CD4-positive, alpha-beta T cell (primary cell): ENCODE measurements around the gene MAP3K12. TPM values are rescaled to one million over a fixed set of nuclear protein-coding genes. Genes with fewer than 3 reads are reported as not detected.

ENCODE experiments used
- ATAC-seq: fragments of 200-7000 bp; cut with Tn5 transposase; one replicate; pipeline ENCODE4 v1.10.0; 2022; ENCODE audit warnings: mild to moderate bottlenecking; ENCODE audit not compliant: poor library complexity
- CTCF ChIA-PET: fragments of 350-600 bp; sonication (Branson Sonifier 250); formaldehyde crosslinking; loops from one replicate; lab custom pipeline; 2021; ENCODE audit warnings: antibody characterized with exemption, inconsistent platforms; lab: Charles Lee
- POLR2A ChIA-PET: fragments of 350-600 bp; sonication (Branson Sonifier 250); formaldehyde crosslinking; loops from one replicate; lab custom pipeline; 2021; ENCODE audit warnings: antibody characterized with exemption, inconsistent platforms; lab: Charles Lee
- DNase-seq, 14 experiments: peaks; one replicate each; pipeline ENCODE4 v3.0.0-alpha.2; 2013 to 2020; ENCODE audit warnings: mixed read lengths in 2 of 14
- H3K27ac ChIP-seq, 2 donors: one replicate each; pipeline versions ENCODE4 v1.5.1 to v1.7.0; 2013; ENCODE audit warnings: low read length in 2 of 2, low read depth in 1 of 2, mild to moderate bottlenecking in 1 of 2
- H3K27me3 ChIP-seq, 2 experiments: 1 replicate in 1 of 2; 2 replicates in 1 of 2; pipeline versions ENCODE4 v1.6.1 to v1.7.0; 2013; ENCODE audit warnings: low read length in 2 of 2, control low read depth in 1 of 2, mild to moderate bottlenecking in 1 of 2, moderate library complexity in 1 of 2; ENCODE audit not compliant: insufficient read depth in 2 of 2, control insufficient read depth in 1 of 2
- H3K36me3 ChIP-seq: one replicate; pipeline ENCODE4 v1.6.1; 2013; ENCODE audit warnings: low read length, control low read depth; ENCODE audit not compliant: insufficient read depth
- H3K4me1 ChIP-seq: one replicate; pipeline ENCODE4 v1.6.1; 2013; ENCODE audit warnings: low read length, control low read depth; ENCODE audit not compliant: insufficient read depth
- H3K4me3 ChIP-seq: one replicate; pipeline ENCODE4 v1.5.1; 2013; ENCODE audit warnings: mild to moderate bottlenecking, low read length, moderate library complexity
- H3K9me3 ChIP-seq, 2 experiments: 1 replicate in 1 of 2; 2 replicates in 1 of 2; pipeline versions ENCODE4 v1.6.1 to v1.7.0; 2013; ENCODE audit warnings: low read length in 2 of 2, mild to moderate bottlenecking in 2 of 2, control low read depth in 1 of 2, moderate library complexity in 1 of 2; ENCODE audit not compliant: control insufficient read depth in 1 of 2, insufficient read depth in 1 of 2
- H3K27ac Mint-ChIP-seq: one replicate; pipeline ENCODE4 v1.8.0; 2020; ENCODE audit warnings: mixed read lengths
- H3K27me3 Mint-ChIP-seq: one replicate; pipeline ENCODE4 v1.8.0; 2021; ENCODE audit warnings: mixed read lengths
- H3K36me3 Mint-ChIP-seq: one replicate; pipeline ENCODE4 v1.8.0; 2021; ENCODE audit warnings: low read depth, mixed read lengths
- H3K4me1 Mint-ChIP-seq: one replicate; pipeline ENCODE4 v1.8.0; 2021; ENCODE audit warnings: low read depth, mixed read lengths
- H3K4me3 Mint-ChIP-seq: one replicate; pipeline ENCODE4 v1.8.0; 2020; ENCODE audit warnings: mild to moderate bottlenecking, mixed read lengths
- H3K9me3 Mint-ChIP-seq: one replicate; pipeline ENCODE4 v1.8.0; 2020; ENCODE audit warnings: mixed read lengths
- intact Hi-C, 2 experiments: fragments of 100-400 bp; cut with DNase I in 1 of 2; cut with micrococcal nuclease in 1 of 2; formaldehyde crosslinking; loops; one replicate each; pipeline versions ENCODE4 v1.15.1 to v1.9.0; 2023 to 2025; cut with DNase I, micrococcal nuclease
- total RNA-seq, 174 experiments: library from RNA in 2 of 174; stranded (reverse) in 2 of 174; gene quantifications; one replicate each; pipeline ENCODE4 v1.2.3 and lab custom pipeline; 2021 to 2026
- TF ChIP-seq, protein P1 (sequence below): fragments of 200-600 bp; IDR thresholded peaks from one replicate; pipeline ENCODE4 v1.8.0; 2022; ENCODE audit warnings: antibody characterized with exemption, mild to moderate bottlenecking

MAP3K12 gene
- total RNA-seq, 2 experiments from 2014 or later, result 12.6 to 15.2 TPM

DNA sequence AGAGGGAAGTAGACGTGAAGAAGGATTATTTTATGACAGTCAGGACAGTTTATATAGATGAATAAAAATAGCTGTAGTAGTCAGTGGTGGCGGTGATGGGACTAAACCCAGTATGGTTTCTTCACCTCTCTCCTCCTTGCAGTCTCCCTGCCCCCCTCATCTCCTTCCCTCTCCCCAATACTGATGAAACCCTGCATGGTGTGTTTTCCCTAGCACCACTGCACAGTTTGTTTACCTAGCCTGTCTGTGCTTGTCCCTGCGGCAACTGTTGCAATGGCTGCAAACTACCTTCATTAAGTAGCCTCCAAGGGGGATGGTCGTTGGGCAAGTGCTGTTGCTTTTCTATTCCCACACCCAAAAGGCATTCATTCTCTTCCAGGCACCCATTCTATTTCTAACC lies 32.6 kb downstream of the MAP3K12 start:
- Mint-ChIP-seq H3K4me1 (peaks cover 48% of the 10 kb centered on the region), H3K4me3 (no peak overlapping the region), H3K27me3 (no peaks in the 10 kb centered on the region), H3K27ac (no peak overlapping the region), H3K36me3 (peaks cover 100% of the 10 kb centered on the region), H3K9me3 (no peaks in the 10 kb centered on the region)
- peaks cover 99% of the 10 kb centered on the region for H3K36me3 ChIP-seq
- no peak overlapping the region for H3K4me3 ChIP-seq
- intact Hi-C loops, result no loop called here
- no peak overlapping the region for H3K27ac ChIP-seq
- DNase-seq, result no peak
- POLR2A ChIA-PET, result no interaction called here
- no peak for ATAC-seq
- no peaks in the 10 kb centered on the region for H3K9me3 ChIP-seq
- TF ChIP-seq, protein P1, sequence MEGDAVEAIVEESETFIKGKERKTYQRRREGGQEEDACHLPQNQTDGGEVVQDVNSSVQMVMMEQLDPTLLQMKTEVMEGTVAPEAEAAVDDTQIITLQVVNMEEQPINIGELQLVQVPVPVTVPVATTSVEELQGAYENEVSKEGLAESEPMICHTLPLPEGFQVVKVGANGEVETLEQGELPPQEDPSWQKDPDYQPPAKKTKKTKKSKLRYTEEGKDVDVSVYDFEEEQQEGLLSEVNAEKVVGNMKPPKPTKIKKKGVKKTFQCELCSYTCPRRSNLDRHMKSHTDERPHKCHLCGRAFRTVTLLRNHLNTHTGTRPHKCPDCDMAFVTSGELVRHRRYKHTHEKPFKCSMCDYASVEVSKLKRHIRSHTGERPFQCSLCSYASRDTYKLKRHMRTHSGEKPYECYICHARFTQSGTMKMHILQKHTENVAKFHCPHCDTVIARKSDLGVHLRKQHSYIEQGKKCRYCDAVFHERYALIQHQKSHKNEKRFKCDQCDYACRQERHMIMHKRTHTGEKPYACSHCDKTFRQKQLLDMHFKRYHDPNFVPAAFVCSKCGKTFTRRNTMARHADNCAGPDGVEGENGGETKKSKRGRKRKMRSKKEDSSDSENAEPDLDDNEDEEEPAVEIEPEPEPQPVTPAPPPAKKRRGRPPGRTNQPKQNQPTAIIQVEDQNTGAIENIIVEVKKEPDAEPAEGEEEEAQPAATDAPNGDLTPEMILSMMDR, result no peak
- peaks cover 5% of the 10 kb centered on the region for H3K4me1 ChIP-seq
- CTCF ChIA-PET, result interaction anchor here (0.9 to 2.7 kb wide), 2 partner anchors 9 to 42 kb away, joined by 3 to 5 read pairs; no protein-coding TSS in a partner anchor
- H3K27me3 ChIP-seq, result no peaks in the 10 kb centered on the region

DNA sequence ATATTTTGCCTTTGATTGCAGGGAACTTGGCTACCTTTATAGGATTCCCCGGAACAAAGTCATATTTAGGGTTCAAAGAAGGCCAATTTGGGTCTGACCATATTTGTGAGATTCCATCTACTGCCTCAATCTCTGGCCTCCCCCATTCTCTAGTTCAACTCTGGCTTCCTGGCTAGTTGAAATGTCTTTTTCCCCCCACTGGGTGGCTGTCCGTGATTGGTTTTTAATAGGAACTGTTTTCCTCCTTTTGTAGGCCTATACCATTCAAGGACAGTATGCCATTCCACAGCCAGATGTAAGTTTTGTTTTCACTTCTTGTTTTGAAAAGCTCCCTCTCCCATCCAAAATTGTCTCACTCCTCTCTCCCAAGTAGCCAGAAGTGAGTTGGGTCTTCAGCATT lies 33.6 kb downstream of the MAP3K12 start:
- ChIA-PET POLR2A (interaction anchor here (0.9 to 1.4 kb wide), 2 partner anchors 8 to 43 kb away, joined by 3 to 4 read pairs; no protein-coding TSS in a partner anchor), CTCF (interaction anchor here (0.9 to 2.7 kb wide), 2 partner anchors 8 to 43 kb away, joined by 3 to 5 read pairs; no protein-coding TSS in a partner anchor)
- no peaks in the 10 kb centered on the region for H3K9me3 Mint-ChIP-seq
- peaks cover 8% of the 10 kb centered on the region for H3K4me1 ChIP-seq
- TF ChIP-seq, protein P1, result no peak
- no peaks in the 10 kb centered on the region for H3K27me3 Mint-ChIP-seq
- intact Hi-C loops, result no loop called here
- no peak overlapping the region for H3K4me3 ChIP-seq
- DNase-seq, result no peak
- no peak overlapping the region for H3K4me3 Mint-ChIP-seq
- H3K36me3 ChIP-seq, result peaks cover 100% of the 10 kb centered on the region
- H3K27me3 ChIP-seq, result no peaks in the 10 kb centered on the region
- H3K36me3 Mint-ChIP-seq, result peaks cover 100% of the 10 kb centered on the region
- H3K27ac ChIP-seq, result no peak overlapping the region
- peaks cover 48% of the 10 kb centered on the region for H3K4me1 Mint-ChIP-seq
- peak overlapping the region; percentile 36 for H3K27ac Mint-ChIP-seq
- no peak for ATAC-seq
- no peaks in the 10 kb centered on the region for H3K9me3 ChIP-seq

DNA sequence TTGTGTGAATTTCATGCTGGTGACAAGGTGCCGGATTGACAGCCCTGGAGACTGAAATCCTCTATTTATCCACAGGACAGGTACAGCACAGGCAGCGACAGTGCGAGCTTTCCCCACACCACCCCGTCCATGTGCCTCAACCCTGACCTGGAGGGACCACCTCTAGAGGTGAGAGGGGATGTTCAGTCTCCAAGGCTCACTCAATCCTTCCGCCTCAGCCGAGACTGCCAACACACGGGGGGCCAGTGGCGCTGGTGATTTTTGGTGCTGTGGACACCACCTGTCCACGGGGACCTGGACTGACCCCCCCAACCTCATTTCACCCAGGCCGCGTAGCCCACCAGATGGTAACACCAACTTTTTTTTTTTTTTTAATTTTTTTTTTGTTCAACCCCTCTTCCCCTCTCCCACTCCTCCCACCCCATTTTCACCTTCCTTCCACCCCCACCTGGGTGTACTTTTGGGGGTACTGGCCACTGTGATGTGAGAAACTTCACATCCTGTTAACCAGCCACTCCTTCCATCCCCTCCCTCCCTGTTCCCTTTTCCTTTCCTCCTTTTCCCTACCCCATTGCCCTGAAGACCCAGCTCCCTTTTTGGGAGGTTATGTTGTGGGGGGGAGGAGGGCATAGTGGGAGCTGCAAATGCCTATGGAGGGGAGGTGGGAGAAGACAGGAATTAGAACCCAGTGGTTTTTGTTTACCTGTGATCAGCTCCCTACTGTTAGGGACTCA lies 34.4 kb downstream of the MAP3K12 start:
- H3K36me3 Mint-ChIP-seq, result peaks cover 100% of the 10 kb centered on the region

More for the DNA sequence above, 34.4 kb downstream of the MAP3K12 start:
- H3K4me1 ChIP-seq, result peaks cover 12% of the 10 kb centered on the region
- peak overlapping the region; percentile 36 for H3K27ac Mint-ChIP-seq
- TF ChIP-seq, protein P1, result no peak
- DNase-seq, result no peak
- no peaks in the 10 kb centered on the region for H3K9me3 Mint-ChIP-seq
- CTCF ChIA-PET, result no interaction called here
- no peak overlapping the region for H3K27ac ChIP-seq
- H3K27me3 ChIP-seq, result no peaks in the 10 kb centered on the region
- no peak overlapping the region for H3K4me3 ChIP-seq
- no peaks in the 10 kb centered on the region for H3K27me3 Mint-ChIP-seq
- intact Hi-C loops, result no loop called here
- POLR2A ChIA-PET, result interaction anchor here (0.9 to 1.4 kb wide), 2 partner anchors 8 to 44 kb away, joined by 3 to 4 read pairs; no protein-coding TSS in a partner anchor
- H3K36me3 ChIP-seq, result peaks cover 100% of the 10 kb centered on the region
- no peak for ATAC-seq
- peaks cover 53% of the 10 kb centered on the region for H3K4me1 Mint-ChIP-seq
- H3K9me3 ChIP-seq, result no peaks in the 10 kb centered on the region
- H3K4me3 Mint-ChIP-seq, result no peak overlapping the region
